ENCODE measurements around the gene C16orf92.
A peak's percentile ranks its signal among the peaks of the same experiment; 100 is the strongest.

Gene C16orf92

DNA sequence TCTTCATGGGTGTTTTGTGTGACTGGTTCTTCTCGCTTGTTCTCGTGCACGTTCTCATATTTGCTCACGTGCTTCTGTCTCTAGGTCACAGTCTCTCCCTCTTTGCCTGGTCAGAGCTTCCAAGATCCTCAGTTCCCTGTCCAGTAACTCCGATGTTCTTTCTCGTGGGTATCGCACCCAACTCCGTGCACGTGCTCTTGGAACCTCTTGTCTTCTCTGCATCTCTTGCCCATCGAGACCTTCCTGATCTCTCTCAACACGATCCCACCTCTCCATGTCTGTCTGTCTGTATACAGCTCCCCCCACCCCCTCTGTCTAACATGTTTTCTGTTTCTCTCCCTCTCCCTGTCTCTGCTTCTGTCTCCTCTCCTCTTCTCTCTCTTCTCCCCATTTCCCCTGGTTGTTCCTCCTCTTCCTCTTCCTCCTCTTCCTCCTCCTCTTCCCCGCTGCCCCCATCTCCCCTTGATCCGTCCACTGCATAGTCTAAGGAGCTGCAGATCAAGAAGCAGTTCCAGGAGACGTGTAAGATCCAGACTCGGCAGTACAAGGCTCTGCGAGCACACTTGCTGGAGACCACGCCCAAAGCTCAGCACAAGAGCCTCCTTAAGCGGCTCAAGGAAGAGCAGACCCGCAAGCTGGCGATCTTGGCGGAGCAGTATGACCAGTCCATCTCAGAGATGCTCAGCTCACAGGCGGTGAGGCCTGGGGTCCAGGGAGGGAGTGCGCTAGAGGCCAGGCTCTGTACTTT lies 33.7 kb upstream of the C16orf92 start:
- DNase-seq (ENCODE audit: low spot score): no peak

DNA sequence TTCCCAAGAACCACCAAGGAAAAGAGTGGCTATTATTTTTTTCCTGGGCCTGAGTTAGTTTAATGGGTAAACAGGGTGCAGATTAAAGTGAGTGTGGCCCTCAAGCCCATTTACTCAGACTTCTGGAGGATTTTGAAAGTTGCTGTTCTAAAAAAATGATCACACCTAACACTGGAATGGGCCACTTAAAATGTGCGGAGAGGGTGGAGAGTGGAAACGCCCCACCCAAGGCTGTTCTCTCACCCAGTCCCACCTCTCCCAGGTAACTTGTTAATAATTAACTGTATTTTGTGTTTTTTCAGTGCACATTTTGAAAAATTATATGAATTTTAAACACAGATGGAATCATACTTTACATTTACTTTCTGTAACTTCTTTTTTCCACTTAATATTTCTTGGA lies 33.0 kb upstream of the C16orf92 start:
- no peak for DNase-seq (ENCODE audit: low spot score)

GRCh38 chr16:29990883-29991570 lies 32.0 kb upstream of the C16orf92 start:
- DNase-seq (ENCODE audit: low spot score): no peak

- no peak for DNase-seq (ENCODE audit: low spot score)
Measured at GRCh38 chr16:29991571-29991904, 31.5 kb upstream of the C16orf92 start.

- DNase-seq (ENCODE audit: low spot score): no peak
Measured at GRCh38 chr16:29992344-29992967, 30.5 kb upstream of the C16orf92 start.

DNA sequence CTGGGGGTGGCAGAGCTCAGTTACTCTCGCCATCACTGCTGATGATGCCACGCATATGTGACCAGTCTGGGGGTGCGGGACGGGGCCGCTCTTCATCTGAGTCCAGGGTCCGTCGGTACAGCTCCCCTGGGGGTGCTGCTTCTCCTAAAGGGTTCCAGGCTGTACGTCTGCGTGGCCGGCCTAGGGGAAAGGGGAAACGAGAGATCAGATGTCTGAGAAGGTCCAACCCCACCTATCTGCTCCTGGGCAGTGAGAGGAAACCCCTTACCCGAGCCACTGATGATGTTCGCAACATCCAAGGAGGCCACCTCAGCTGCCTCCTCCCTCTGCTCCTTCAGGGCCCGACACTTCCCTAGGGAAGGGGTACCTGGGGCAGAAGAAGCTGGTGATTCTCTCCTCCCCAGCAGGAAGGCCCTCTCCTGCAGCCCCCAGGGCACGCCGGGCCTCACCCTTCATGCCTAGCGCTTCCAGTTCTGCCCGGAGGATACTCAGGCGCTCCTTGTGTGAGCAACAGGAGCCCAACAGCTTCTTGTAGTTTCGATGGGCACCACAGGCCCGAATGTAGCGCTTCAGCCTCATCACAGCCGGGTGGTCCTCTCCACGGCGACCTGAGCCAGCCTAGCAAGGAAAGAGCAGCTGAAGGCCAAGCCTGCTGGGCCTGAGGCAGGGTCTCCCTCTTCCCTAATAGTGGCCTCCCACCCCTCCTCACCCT lies 29.7 kb upstream of the C16orf92 start:
- DNase-seq (ENCODE audit: low spot score): no peak

GRCh38 chr16:29993903-29994599 lies 28.9 kb upstream of the C16orf92 start:
- DNase-seq (ENCODE audit: low spot score): no peak

DNA sequence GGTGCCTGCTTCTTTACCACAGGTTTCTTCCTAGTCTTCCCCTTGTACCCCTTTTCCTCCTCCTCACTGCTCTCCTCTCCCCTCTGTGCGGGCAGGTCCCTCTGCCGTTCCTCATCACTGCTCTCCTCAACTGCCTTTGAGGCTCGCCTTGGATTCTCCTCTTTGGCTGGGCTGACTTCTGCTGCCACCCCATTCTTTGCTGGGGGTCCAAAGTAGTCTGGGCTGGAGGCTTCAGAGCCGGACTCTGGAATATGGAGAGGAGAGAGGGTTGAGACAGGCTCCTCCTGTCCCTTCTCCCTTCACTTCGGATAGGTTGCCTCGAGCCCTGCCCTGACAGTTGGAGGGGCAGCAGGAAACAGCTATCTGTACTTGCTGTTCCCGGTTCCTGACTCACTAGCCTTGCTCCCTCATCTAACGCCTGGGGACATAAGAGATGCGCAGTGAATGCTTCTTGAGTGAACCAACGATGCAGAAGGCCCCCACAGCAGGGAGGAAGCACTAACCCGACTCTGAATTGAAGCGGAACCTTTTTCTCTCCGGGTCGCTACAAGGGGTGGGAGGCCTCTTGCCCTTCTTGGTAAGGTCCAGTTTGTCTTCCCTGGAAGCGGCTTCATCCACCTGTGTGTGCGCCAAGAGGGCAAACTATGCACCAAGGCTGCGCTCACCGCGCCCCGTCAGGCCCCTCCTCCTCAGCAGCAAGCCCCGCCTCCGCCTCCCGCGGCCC lies 28.2 kb upstream of the C16orf92 start:
- DNase-seq (ENCODE audit: low spot score): peak; percentile 58

- peak; percentile 84 for DNase-seq (ENCODE audit: low spot score)
Measured at GRCh38 chr16:29995324-29995910, 27.6 kb upstream of the C16orf92 start, which contains the start of gene HIRIP3. Gene HIRIP3, minus strand, starts transcription at chr16:29995617. Its CDS starts 12 bp downstream, at chr16:29995605.

GRCh38 chr16:29995911-29996765 lies 26.9 kb upstream of the C16orf92 start, which contains the start of gene INO80E:
Gene INO80E, plus strand, starts transcription at chr16:29996241. Its CDS starts 70 bp downstream, at chr16:29996311.
- DNase-seq (ENCODE audit: low spot score): peak; percentile 98

- no peak for DNase-seq (ENCODE audit: low spot score)
Measured at GRCh38 chr16:29996766-29997250, 26.2 kb upstream of the C16orf92 start.

- no peak for DNase-seq (ENCODE audit: low spot score)
Measured at GRCh38 chr16:29999605-30000004, 23.4 kb upstream of the C16orf92 start.

DNA sequence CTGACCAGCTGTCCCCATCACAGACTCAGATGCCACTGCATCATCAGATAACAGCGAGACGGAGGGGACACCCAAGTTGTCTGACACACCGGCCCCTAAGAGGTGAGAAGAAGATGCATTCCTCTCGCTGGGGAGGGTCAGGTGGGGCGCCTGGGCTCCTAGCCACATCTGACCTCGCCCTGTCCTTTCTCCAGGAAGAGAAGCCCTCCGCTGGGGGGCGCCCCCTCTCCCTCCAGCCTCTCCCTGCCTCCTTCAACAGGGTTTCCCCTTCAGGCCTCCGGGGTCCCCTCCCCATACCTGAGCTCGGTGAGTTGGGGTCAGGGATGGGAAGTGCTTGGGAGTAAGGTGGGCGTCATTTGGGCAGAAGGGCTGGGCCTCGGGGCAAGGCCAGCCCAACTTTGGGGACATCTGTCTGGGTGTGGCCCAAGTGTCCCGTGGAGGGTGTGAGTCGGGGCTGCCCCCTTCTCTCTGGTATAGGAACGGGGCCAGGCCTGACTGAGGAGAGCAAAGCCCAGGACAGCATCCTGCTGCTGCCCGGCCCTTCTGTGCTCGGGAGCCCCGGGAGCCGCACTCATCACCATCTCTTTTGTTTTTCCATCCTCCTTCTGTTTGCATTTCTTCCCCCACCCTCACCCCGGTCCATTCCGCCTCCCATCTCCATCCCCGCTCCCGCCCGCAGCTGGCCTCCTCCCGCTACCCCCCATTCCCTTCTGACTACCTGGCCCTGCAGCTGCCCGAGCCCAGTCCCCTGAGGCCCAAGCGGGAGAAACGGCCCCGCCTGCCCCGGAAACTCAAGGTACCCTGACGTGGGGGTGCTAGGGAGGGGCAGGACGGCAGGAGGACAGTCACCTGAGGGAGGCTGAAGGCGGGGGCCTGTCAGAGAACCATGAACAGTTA lies 22.0 kb upstream of the C16orf92 start:
- DNase-seq (ENCODE audit: low spot score): no peak

- no peak for DNase-seq (ENCODE audit: low spot score)
Measured at GRCh38 chr16:30002614-30003346, 20.2 kb upstream of the C16orf92 start.

DNA sequence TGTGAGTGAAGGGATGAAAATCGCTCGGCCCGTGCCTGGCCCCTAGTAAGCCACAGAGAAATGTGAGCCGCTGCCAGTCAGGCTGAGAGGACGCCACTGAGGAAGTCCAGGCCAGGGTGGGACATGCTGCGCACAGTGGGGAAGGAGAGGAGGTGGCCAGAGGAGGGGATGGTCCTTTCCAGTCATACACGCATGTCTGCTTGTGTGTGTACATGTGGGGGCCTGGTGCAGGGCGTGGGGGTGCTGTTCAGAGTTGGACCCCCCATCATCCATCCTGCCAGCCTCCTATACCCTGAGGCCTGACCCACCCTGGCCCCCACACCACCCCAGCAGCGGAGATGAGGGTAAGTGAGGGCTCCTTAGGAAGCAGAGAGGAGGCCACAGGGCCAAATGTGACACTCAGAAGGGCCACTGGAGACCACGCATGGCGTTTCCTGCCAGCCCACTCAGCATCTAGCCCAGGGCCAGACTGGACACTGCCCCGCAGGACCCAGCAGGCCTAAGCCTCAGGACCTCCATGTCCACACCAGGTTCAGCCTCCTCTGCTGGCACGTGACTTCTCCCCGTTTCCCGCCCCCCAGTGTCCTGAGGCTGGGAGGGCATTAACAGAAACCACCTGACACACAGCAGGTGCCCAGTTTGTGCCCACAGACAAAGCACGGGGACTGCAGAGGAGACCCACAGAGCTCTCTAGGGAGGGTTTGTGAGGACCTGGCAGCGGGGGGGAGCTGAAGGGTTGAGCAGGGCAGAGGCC lies 19.2 kb upstream of the C16orf92 start:
- no peak for DNase-seq (ENCODE audit: low spot score)

DNA sequence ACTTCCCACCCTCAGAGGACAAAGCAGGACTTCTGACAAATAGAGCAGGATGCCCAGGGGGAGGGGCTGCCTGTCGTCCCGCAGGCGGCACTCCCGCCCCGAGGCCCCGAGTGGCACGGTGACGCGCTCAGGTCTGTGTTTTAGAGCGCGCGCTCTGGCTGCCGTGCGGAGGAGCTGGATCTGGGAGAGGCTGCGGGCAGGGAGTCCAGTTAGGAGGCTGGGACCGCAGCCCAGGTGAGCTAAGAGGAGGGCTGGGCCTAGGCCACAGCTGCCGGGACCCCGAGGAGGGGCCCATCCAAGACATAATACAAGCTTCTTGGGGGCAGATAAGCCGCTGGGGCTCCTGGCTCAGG lies 18.6 kb upstream of the C16orf92 start:
- no peak for DNase-seq (ENCODE audit: low spot score)

DNA sequence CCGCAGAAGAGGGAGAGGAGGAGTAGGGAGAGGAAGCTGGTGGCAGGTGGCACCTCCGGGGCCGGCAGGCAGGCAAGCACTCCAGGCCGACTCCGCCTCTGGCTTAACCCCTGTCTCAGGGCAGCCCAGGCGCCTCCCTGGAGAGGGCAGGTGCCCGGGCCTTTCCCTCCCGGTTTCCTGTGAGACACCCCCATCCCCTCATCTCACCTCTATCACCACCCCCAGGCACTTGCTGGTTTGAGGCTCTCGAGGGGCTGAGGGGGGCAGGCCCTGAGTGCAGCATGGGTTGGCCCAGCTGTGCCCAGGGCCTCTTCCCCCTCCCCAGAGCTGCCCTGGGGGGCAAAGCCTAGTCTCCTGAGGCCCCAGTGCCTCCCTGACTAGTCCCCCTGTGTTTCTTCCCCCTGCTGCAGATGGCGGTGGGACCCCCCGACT lies 18.2 kb upstream of the C16orf92 start:
- DNase-seq (ENCODE audit: low spot score): no peak
